Kidney (tissue), 22 donors: ENCODE data around the gene CCL7. TPM values are rescaled to one million over a fixed set of nuclear protein-coding genes. Genes with fewer than 3 reads are reported as not detected.

Experiments used
- DNase-seq, 5 donors: peaks; one replicate each; pipeline ENCODE4 v3.0.0-alpha.2; 2013 to 2020
- FAIRE-seq: peaks from 2 replicates; lab custom pipeline; 2012; peaks lifted over from hg19 to GRCh38; lab: Jason Lieb, UNC
- H3K27ac ChIP-seq, 2 donors: one replicate each; pipeline ENCODE4 v1.7.0; 2013; ENCODE audit warnings: low read depth in 2 of 2, low read length in 2 of 2, inconsistent platforms in 1 of 2
- H3K27me3 ChIP-seq: one replicate; pipeline ENCODE4 v1.7.1; 2013; ENCODE audit warnings: low read length, inconsistent platforms; ENCODE audit not compliant: control insufficient read depth, insufficient read depth
- H3K36me3 ChIP-seq, 3 donors: one replicate each; pipeline versions ENCODE4 v1.7.0 to v1.7.1; 2013; ENCODE audit warnings: low read length in 3 of 3, control low read depth in 1 of 3, inconsistent platforms in 1 of 3; ENCODE audit not compliant: insufficient read depth in 3 of 3, control insufficient read depth in 2 of 3
- H3K4me1 ChIP-seq, 3 donors: one replicate each; pipeline versions ENCODE4 v1.7.0 to v1.7.1; 2013; ENCODE audit warnings: low read length in 3 of 3, inconsistent platforms in 1 of 3, low read depth in 1 of 3; ENCODE audit not compliant: control insufficient read depth in 2 of 3, insufficient read depth in 2 of 3
- H3K4me3 ChIP-seq, 3 donors: one replicate each; pipeline versions ENCODE4 v1.7.0 to v1.8.1; 2013; ENCODE audit warnings: low read length in 3 of 3, control low read depth in 1 of 3, inconsistent platforms in 1 of 3
- H3K9ac ChIP-seq, 3 donors: one replicate each; pipeline versions ENCODE4 v1.7.0 to v1.7.1; 2013; ENCODE audit warnings: low read length in 3 of 3, control low read depth in 1 of 3, inconsistent platforms in 1 of 3
- H3K9me3 ChIP-seq, 3 donors: one replicate each; pipeline versions ENCODE4 v1.7.0 to v1.7.1; 2013; ENCODE audit warnings: low read length in 3 of 3, control low read depth in 1 of 3, inconsistent platforms in 1 of 3; ENCODE audit not compliant: control insufficient read depth in 2 of 3, insufficient read depth in 1 of 3
- CTCF ChIP-seq: IDR thresholded peaks from 3 replicates; pipeline ENCODE4 v1.5.1; 2012; ENCODE audit warnings: mild to moderate bottlenecking, moderate library complexity, borderline replicate concordance; ENCODE audit not compliant: insufficient read depth; ENCODE audit errors: extremely low read depth
- intact Hi-C: fragments of 100-400 bp; cut with DNase I; formaldehyde crosslinking; loops from one replicate; pipeline ENCODE4 v1.11.1; 2022
- long read RNA-seq, 10 donors: library from polyadenylated mRNA in 1 of 10; unstranded in 1 of 10; transcript quantifications; one replicate each; pipeline ENCODE4 v2.0.0 and lab custom pipeline, GENCODE V29; 2021 to 2026
- polyA plus RNA-seq: library from polyadenylated mRNA; stranded (reverse); fragments of 350-450 nt; fragmentation: Illumina TruSeq; extraction: RNeasy Lipid Tissue Mini Kit (QIAGEN cat#74804); gene quantifications from one replicate; pipeline ENCODE4 v1.2.3, GENCODE V29; 2014; ENCODE audit warnings: low read depth, low replicate concordance; ENCODE audit not compliant: insufficient read depth
- total RNA-seq: library from RNA; stranded (reverse); fragmentation: NEBNext Ultra II Directional; extraction: Animal tissue kit (Norgen Biotek cat#: 25700); gene quantifications from one replicate; pipeline ENCODE4 v1.2.1, GENCODE V29; 2021
- donor health status: control.
- donor health status: control.
- donor health status: control.
- donor health status: control.
- donor health status: control.
- donor health status: DM: yes; HTN: yes; CAD: no.
- donor health status: Normal renal cell carcinoma (clear cell type).

Gene CCL7
- total RNA-seq = not detected
- polyA plus RNA-seq = not detected
- long read RNA-seq, donor 1 = 0 reads
- long read RNA-seq, donor 2 = 0 reads
- long read RNA-seq, donor 3 = 0 reads
- long read RNA-seq, donor 4 = 0 reads
- long read RNA-seq, donor 5 = 0 reads
- long read RNA-seq, donor 6 = 0 reads
- long read RNA-seq, donor 7 = 0 reads
- long read RNA-seq, donor 8 = 0 reads
- long read RNA-seq, donor 9 = 0 reads
- long read RNA-seq, donor 10 = 0 reads

- Histone ChIP-seq H3K27me3 (no peaks in the 10 kb centered on the region), H3K9me3 (no peaks in the 10 kb centered on the region), H3K27ac (no peak within 1 kb of the TSS), H3K36me3 (no peaks in the 10 kb centered on the region), H3K4me3 (no peak within 1 kb of the TSS), H3K4me1 (no peaks in the 10 kb centered on the region), H3K9ac (no peak within 1 kb of the TSS)
- no peak for FAIRE-seq
- DNase-seq = no peak
- TF ChIP-seq CTCF = no peak
- intact Hi-C loops = no loop called here
Measured at GRCh38 chr17:34269969-34270368, at the start of gene CCL7. Gene CCL7 (plus strand): TSS chr17:34270221. CDS start chr17:34270291, 70 bp downstream.

- Histone ChIP-seq H3K9me3 (no peaks in the 10 kb centered on the region), H3K27ac (no peak overlapping the region), H3K9ac (no peak overlapping the region), H3K36me3 (no peaks in the 10 kb centered on the region), H3K27me3 (no peaks in the 10 kb centered on the region), H3K4me1 (no peaks in the 10 kb centered on the region), H3K4me3 (no peak overlapping the region)
- no peak for FAIRE-seq
- DNase-seq = no peak
- intact Hi-C loops = no loop called here
- TF ChIP-seq CTCF = no peak
Measured at GRCh38 chr17:34220752-34221395, 49.1 kb upstream of the CCL7 start.

- no peak for TF ChIP-seq CTCF
- Histone ChIP-seq H3K4me3 (no peak overlapping the region), H3K4me1 (no peaks in the 10 kb centered on the region), H3K9me3 (no peaks in the 10 kb centered on the region), H3K9ac (no peak overlapping the region), H3K36me3 (no peaks in the 10 kb centered on the region), H3K27me3 (no peaks in the 10 kb centered on the region), H3K27ac (no peak overlapping the region)
- intact Hi-C loops = no loop called here
- FAIRE-seq (no peak), DNase-seq (no peak)
Measured at GRCh38 chr17:34221411-34221810, 48.6 kb upstream of the CCL7 start.
